Placental epithelial cell (primary cell): ENCODE data around the gene RNU7-1. TPM values are rescaled to one million over a fixed set of nuclear protein-coding genes. Genes with fewer than 3 reads are reported as not detected.

Experiments used
- small RNA-seq: library from RNA; depleted of rRNA; stranded (forward); fragments of <200 nt; gene quantifications from one replicate; pipeline ENCODE3, GENCODE V24; 2012
- total RNA-seq: library from RNA; depleted of rRNA; stranded (reverse); fragments of >200 nt; gene quantifications from 2 replicates; pipeline ENCODE4 v1.2.3, GENCODE V29; 2012

The RNU7-1 gene
- total RNA-seq: not detected in 2 replicates

GRCh38 chr12:6943722-6944380, at the start of gene RNU7-1, which contains the start of gene C12orf57:
RNU7-1 (plus strand) TSS chr12:6943816.
C12orf57 (plus strand) TSS chr12:6944022; CDS start chr12:6944122, 100 bp downstream.

GRCh38 chr12:6904280-6905276, 39.0 kb upstream of the RNU7-1 start, which contains the start of gene LRRC23:
LRRC23 (plus strand) TSS chr12:6904822; CDS start chr12:6905634, 812 bp downstream.

GRCh38 chr12:6914246-6914946, 29.2 kb upstream of the RNU7-1 start, which contains the start of gene ENO2:
ENO2 (plus strand) TSS chr12:6914580; CDS start chr12:6915833, 1,253 bp downstream.

GRCh38 chr12:6927379-6928021, 16.1 kb upstream of the RNU7-1 start, which contains the start of gene ATN1:
ATN1 (plus strand) TSS chr12:6927959; CDS start chr12:6934002, 6,043 bp downstream.

GRCh38 chr12:6950811-6951540, 7.4 kb downstream of the RNU7-1 start, which contains the start of gene PTPN6:
PTPN6 (plus strand) TSS chr12:6951356; CDS start chr12:6951513, 157 bp downstream.

Small RNAs within 50 kb of the gene (small RNA-seq; reads per million reads assigned to genes)
- gene MIR141 (767 reads per million, percentile 99 among the genes with 10 or more reads in this experiment), gene MIR200C (11,682 reads per million, percentile 100 among the genes with 10 or more reads in this experiment), gene RNU7-1 (not detected), gene SCARNA12 (3.2 reads per million, percentile 86 among the genes with 10 or more reads in this experiment)

Other genes starting within 250 kb of the RNU7-1 start
- not detected in 2 replicates for gene PIANP, start 243.0 kb upstream of the RNU7-1 start, total RNA-seq
- gene COPS7A, start 219.8 kb upstream of the RNU7-1 start, total RNA-seq: 48.4 and 50.3 TPM in 2 replicates
- gene MLF2, start 190.7 kb upstream of the RNU7-1 start, total RNA-seq: 117 and 212 TPM in 2 replicates
- 70.4 and 99.3 TPM in 2 replicates for gene PTMS, start 177.5 kb upstream of the RNU7-1 start, total RNA-seq
- 0.11 and 0.39 TPM in 2 replicates for gene LAG3, start 171.3 kb upstream of the RNU7-1 start, total RNA-seq
- gene CD4, start 154.3 kb upstream of the RNU7-1 start, total RNA-seq: 0.98 and 1.2 TPM in 2 replicates
- gene GPR162, start 122.0 kb upstream of the RNU7-1 start, total RNA-seq: 0.11 and 3.1 TPM in 2 replicates
- 47.1 and 86.8 TPM in 2 replicates for gene P3H3, start 115.4 kb upstream of the RNU7-1 start, total RNA-seq
- 0.65 and 3.1 TPM in 2 replicates for gene GNB3, start 102.9 kb upstream of the RNU7-1 start, total RNA-seq
- 7.9 and 13.8 TPM in 2 replicates for gene CDCA3, start 92.5 kb upstream of the RNU7-1 start, total RNA-seq
- 69.5 and 126 TPM in 2 replicates for gene USP5, start 91.7 kb upstream of the RNU7-1 start, total RNA-seq
- 461 and 897 TPM in 2 replicates for gene TPI1, start 76.3 kb upstream of the RNU7-1 start, total RNA-seq
- 8.8 and 12.6 TPM in 2 replicates for gene SPSB2, start 70.5 kb upstream of the RNU7-1 start, total RNA-seq
- 8.2 and 21.6 TPM in 2 replicates for gene LRRC23, start 39.0 kb upstream of the RNU7-1 start, total RNA-seq
- gene ENO2, start 29.2 kb upstream of the RNU7-1 start, total RNA-seq: 0.76 and 1.6 TPM in 2 replicates
- gene ATN1, start 15.9 kb upstream of the RNU7-1 start, total RNA-seq: 12.7 and 23.2 TPM in 2 replicates
- 72.8 and 133 TPM in 2 replicates for gene C12orf57, start 206 bp downstream of the RNU7-1 start, total RNA-seq
- 21.2 and 25.1 TPM in 2 replicates for gene PTPN6, start 7.5 kb downstream of the RNU7-1 start, total RNA-seq
- 142 and 192 TPM in 2 replicates for gene PHB2, start 26.8 kb downstream of the RNU7-1 start, total RNA-seq
- gene EMG1, start 27.1 kb downstream of the RNU7-1 start, total RNA-seq: 24.7 and 26.0 TPM in 2 replicates
- gene LPCAT3, start 74.7 kb downstream of the RNU7-1 start, total RNA-seq: 18.8 and 33.6 TPM in 2 replicates
- gene C1S, start 116.9 kb downstream of the RNU7-1 start, total RNA-seq: 0.87 and 6.7 TPM in 2 replicates
- 1.1 and 1.6 TPM in 2 replicates for gene C1R, start 148.6 kb downstream of the RNU7-1 start, total RNA-seq
- gene C1RL, start 165.4 kb downstream of the RNU7-1 start, total RNA-seq: 23.9 and 35.7 TPM in 2 replicates
- gene RBP5, start 185.1 kb downstream of the RNU7-1 start, total RNA-seq: 0.39 TPM in 1 of 2 replicates, not detected in the other
- gene CLSTN3, start 186.6 kb downstream of the RNU7-1 start, total RNA-seq: 39.4 and 45.5 TPM in 2 replicates
- gene PEX5, start 245.9 kb downstream of the RNU7-1 start, total RNA-seq: 22.0 and 23.7 TPM in 2 replicates